Measurements from ENCODE around the gene MAFG. TPM values are rescaled to one million over a fixed set of nuclear protein-coding genes. Genes with fewer than 3 reads are reported as not detected.

The MAFG gene
- total and polyA plus RNA-seq, 2 experiments from 2014 or later, result 17.2 to 33.4 TPM

DNA sequence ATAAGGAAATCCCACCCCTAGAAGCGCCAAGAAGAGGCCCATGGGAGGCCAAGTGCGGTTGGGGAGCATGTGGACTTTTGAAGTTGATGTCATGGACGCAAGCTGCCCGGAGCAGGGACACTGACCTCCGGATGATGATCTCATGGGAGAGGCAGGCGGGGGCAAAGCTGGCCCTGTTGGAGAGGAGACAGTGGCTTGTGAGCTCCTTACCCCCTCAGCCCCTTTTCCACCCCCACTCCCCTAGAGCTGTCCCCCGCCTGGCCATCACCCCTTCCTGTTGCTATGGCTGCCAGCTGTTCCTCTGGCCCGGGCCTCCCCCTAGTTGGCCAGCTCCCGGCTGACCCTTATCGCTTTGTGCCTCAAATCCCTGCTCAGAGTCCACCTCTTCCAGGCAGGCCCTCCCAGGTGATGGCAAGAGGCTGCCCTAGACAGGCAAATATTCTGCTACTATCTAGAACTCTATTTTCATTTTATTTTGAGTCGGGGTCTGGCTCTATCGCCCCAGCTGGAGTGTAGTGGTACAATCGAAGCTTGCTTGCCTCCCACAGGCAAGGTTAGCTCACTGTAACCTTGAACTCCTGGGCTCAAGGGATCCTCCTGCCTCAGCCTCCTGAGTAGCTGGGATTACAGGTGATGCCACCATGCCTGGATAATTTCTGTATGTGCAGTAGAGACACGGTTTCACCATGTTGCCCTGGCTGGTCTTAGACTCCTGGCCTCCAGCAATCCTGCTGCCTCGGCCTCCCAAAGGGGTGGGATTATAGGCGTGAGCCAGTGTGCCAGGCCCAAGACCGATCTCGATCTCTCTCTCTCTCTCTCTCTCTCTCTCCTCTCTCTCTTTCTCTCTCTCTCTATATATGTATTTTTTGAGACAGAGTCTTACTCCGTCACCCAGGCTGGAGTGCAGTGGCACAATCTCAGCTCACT, 26.9 kb upstream of the MAFG start:
- no peaks in the 10 kb centered on the region; the same call in 2 of the 3 replicates for H3K4me1 Mint-ChIP-seq
- H3K9me3 Mint-ChIP-seq, result peaks cover 3% of the 10 kb centered on the region; the same call in 1 of the 3 replicates
- DNase-seq (ENCODE audit: low spot score) (no peak), ATAC-seq (no peak)
- H3K36me3 Mint-ChIP-seq (ENCODE audit: low read depth), result no peaks in the 10 kb centered on the region; the same call in 2 of the 3 replicates
- Histone ChIP-seq H3K4me2 (no peak overlapping the region), H4K20me1 (replicated peaks; ENCODE audit: insufficient read depth) (peaks cover 6% of the 10 kb centered on the region; the same call in 1 of the 2 replicates), H3K9me2 (ENCODE audit: insufficient read depth) (no peaks in the 10 kb centered on the region), H3K4me3 (no peak overlapping the region), H3K79me2 (replicated peaks; ENCODE audit: insufficient read depth) (no peaks in the 10 kb centered on the region), H3K27ac (ENCODE audit: low read depth) (no peak overlapping the region), H2AFZ (no peak overlapping the region), H3K4me1 (ENCODE audit: insufficient read depth) (no peaks in the 10 kb centered on the region), H3K36me3 (ENCODE audit: insufficient read depth) (no peaks in the 10 kb centered on the region), H3F3A (replicated peaks; ENCODE audit: low read depth) (no peaks in the 10 kb centered on the region), H3K27me3 (ENCODE audit: insufficient read depth) (peaks cover 27% of the 10 kb centered on the region)
- H3K27ac Mint-ChIP-seq, result no peak overlapping the region
- TF ChIP-seq NANOG (IDR thresholded peaks at IDR 0.05; ENCODE audit: borderline replicate concordance) (no peak), CREB1 (CRISPR knock-in tag; IDR thresholded peaks at IDR 0.05; ENCODE audit: low read depth) (no peak), ZNF114 (CRISPR knock-in tag; IDR thresholded peaks at IDR 0.05) (no peak), JUNB (IDR thresholded peaks at IDR 0.05; ENCODE audit: unreplicated experiment) (no peak), STAT1 (IDR thresholded peaks at IDR 0.05; ENCODE audit: unreplicated experiment) (no peak), POLR2AphosphoS5 (IDR thresholded peaks at IDR 0.05; ENCODE audit: low read depth) (no peak), ZNF331 (CRISPR knock-in tag; IDR thresholded peaks at IDR 0.05; ENCODE audit: low read depth) (no peak)
- TF ChIP-seq, protein P1, sequence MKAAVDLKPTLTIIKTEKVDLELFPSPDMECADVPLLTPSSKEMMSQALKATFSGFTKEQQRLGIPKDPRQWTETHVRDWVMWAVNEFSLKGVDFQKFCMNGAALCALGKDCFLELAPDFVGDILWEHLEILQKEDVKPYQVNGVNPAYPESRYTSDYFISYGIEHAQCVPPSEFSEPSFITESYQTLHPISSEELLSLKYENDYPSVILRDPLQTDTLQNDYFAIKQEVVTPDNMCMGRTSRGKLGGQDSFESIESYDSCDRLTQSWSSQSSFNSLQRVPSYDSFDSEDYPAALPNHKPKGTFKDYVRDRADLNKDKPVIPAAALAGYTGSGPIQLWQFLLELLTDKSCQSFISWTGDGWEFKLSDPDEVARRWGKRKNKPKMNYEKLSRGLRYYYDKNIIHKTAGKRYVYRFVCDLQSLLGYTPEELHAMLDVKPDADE (IDR thresholded peaks at IDR 0.05), result no peak
- TF ChIP-seq, protein P2, sequence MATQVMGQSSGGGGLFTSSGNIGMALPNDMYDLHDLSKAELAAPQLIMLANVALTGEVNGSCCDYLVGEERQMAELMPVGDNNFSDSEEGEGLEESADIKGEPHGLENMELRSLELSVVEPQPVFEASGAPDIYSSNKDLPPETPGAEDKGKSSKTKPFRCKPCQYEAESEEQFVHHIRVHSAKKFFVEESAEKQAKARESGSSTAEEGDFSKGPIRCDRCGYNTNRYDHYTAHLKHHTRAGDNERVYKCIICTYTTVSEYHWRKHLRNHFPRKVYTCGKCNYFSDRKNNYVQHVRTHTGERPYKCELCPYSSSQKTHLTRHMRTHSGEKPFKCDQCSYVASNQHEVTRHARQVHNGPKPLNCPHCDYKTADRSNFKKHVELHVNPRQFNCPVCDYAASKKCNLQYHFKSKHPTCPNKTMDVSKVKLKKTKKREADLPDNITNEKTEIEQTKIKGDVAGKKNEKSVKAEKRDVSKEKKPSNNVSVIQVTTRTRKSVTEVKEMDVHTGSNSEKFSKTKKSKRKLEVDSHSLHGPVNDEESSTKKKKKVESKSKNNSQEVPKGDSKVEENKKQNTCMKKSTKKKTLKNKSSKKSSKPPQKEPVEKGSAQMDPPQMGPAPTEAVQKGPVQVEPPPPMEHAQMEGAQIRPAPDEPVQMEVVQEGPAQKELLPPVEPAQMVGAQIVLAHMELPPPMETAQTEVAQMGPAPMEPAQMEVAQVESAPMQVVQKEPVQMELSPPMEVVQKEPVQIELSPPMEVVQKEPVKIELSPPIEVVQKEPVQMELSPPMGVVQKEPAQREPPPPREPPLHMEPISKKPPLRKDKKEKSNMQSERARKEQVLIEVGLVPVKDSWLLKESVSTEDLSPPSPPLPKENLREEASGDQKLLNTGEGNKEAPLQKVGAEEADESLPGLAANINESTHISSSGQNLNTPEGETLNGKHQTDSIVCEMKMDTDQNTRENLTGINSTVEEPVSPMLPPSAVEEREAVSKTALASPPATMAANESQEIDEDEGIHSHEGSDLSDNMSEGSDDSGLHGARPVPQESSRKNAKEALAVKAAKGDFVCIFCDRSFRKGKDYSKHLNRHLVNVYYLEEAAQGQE (IDR thresholded peaks at IDR 0.05; ENCODE audit: unreplicated experiment), result no peak
- TF ChIP-seq, protein P3, sequence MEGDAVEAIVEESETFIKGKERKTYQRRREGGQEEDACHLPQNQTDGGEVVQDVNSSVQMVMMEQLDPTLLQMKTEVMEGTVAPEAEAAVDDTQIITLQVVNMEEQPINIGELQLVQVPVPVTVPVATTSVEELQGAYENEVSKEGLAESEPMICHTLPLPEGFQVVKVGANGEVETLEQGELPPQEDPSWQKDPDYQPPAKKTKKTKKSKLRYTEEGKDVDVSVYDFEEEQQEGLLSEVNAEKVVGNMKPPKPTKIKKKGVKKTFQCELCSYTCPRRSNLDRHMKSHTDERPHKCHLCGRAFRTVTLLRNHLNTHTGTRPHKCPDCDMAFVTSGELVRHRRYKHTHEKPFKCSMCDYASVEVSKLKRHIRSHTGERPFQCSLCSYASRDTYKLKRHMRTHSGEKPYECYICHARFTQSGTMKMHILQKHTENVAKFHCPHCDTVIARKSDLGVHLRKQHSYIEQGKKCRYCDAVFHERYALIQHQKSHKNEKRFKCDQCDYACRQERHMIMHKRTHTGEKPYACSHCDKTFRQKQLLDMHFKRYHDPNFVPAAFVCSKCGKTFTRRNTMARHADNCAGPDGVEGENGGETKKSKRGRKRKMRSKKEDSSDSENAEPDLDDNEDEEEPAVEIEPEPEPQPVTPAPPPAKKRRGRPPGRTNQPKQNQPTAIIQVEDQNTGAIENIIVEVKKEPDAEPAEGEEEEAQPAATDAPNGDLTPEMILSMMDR (conservative IDR thresholded peaks at IDR 0.05; ENCODE audit: low read depth in 2 of 2), result no peak
- H3K4me3 Mint-ChIP-seq, result no peak overlapping the region
- H3K27me3 Mint-ChIP-seq (ENCODE audit: insufficient read depth, low read depth, poor library complexity), result peaks cover 36% of the 10 kb centered on the region
